Endothelial cell of umbilical vein (primary cell): ENCODE measurements around the gene ZNF423. TPM values are rescaled to one million over a fixed set of nuclear protein-coding genes. Genes with fewer than 3 reads are reported as not detected.

Experiments used
- BruUV-seq: library from RNA; stranded (reverse); fragments of 400-500 nt; replicated peaks from 2 replicates; lab custom pipeline; 2021; lab: Mats Ljungman, UMichigan
- CTCF ChIA-PET: fragments of 300-600, 350-600 bp; sonication (Branson Sonifier 250); formaldehyde crosslinking; loops from one replicate; lab custom pipeline; 2021; ENCODE audit warnings: antibody characterized with exemption, inconsistent platforms; lab: Charles Lee
- POLR2A ChIA-PET: fragments of 300-600, 350-600 bp; sonication (Branson Sonifier 250); formaldehyde crosslinking; loops from one replicate; lab custom pipeline; 2021; ENCODE audit warnings: antibody characterized with exemption, inconsistent platforms; lab: Charles Lee
- DNase-seq: peaks from one replicate; pipeline ENCODE4 v3.0.0-alpha.2; 2011; ENCODE audit warnings: low read depth, low spot score
- FAIRE-seq: peaks from 2 replicates; lab custom pipeline; 2011; peaks lifted over from hg19 to GRCh38; lab: Jason Lieb, UNC
- H2AFZ ChIP-seq: 2 replicates; pipeline ENCODE4 v1.6.0; 2012; ENCODE audit warnings: low read depth, low read length, control low read depth, inconsistent platforms
- H3K27ac ChIP-seq: 2 replicates; pipeline ENCODE4 v1.5.1; 2011; ENCODE audit warnings: low read depth, mild to moderate bottlenecking, control low read depth, low read length, moderate library complexity; ENCODE audit not compliant: insufficient read depth
- H3K27me3 ChIP-seq, 2 experiments: 2 replicates each; pipeline versions ENCODE4 v1.6.0 to v1.6.1; 2011; ENCODE audit warnings: low read length in 2 of 2, mixed read lengths in 1 of 2; ENCODE audit not compliant: control insufficient read depth in 2 of 2, insufficient read depth in 2 of 2
- H3K36me3 ChIP-seq, 2 experiments: 2 replicates in 1 of 2; 3 replicates in 1 of 2; pipeline ENCODE4 v1.5.1; 2011; ENCODE audit warnings: low read length in 2 of 2, mild to moderate bottlenecking in 1 of 2, moderate library complexity in 1 of 2; ENCODE audit not compliant: control insufficient read depth in 2 of 2, insufficient read depth in 2 of 2; ENCODE audit errors: extremely low read depth in 1 of 2
- H3K4me1 ChIP-seq: 3 replicates; pipeline ENCODE4 v1.5.1; 2011; ENCODE audit warnings: mild to moderate bottlenecking, low read length; ENCODE audit not compliant: control insufficient read depth, insufficient read depth; ENCODE audit errors: extremely low read depth
- H3K4me2 ChIP-seq: 2 replicates; pipeline ENCODE4 v1.6.1; 2011; ENCODE audit warnings: low read length, control low read depth, mixed read lengths; ENCODE audit not compliant: insufficient read depth
- H3K4me3 ChIP-seq, 3 experiments: fragments of 200-600 bp in 1 of 3; sonication (generic), shearing (Covaris generic) in 1 of 3; replicated peaks in 1 of 3; 2 replicates each; pipeline ENCODE4 v1.5.1; 2011 to 2016; ENCODE audit warnings: control low read depth in 3 of 3, low read length in 3 of 3, mild to moderate bottlenecking in 2 of 3, inconsistent platforms in 1 of 3, low read depth in 1 of 3, moderate library complexity in 1 of 3; ENCODE audit not compliant: insufficient read depth in 1 of 3
- H3K79me2 ChIP-seq: 2 replicates; pipeline ENCODE4 v1.6.0; 2012; ENCODE audit warnings: low read length, inconsistent platforms; ENCODE audit not compliant: control insufficient read depth, insufficient read depth
- H3K9ac ChIP-seq: replicated peaks from 2 replicates; pipeline ENCODE3; 2011; ENCODE audit warnings: low read length, control low read depth; ENCODE audit not compliant: insufficient read depth; ENCODE audit errors: extremely low read depth
- H3K9me1 ChIP-seq: replicated peaks from 3 replicates; pipeline ENCODE4 v1.6.0; 2011; ENCODE audit warnings: mild to moderate bottlenecking, low read length; ENCODE audit not compliant: control insufficient read depth, insufficient read depth; ENCODE audit errors: extremely low read depth
- H3K9me3 ChIP-seq: replicated peaks from 2 replicates; pipeline ENCODE4 v1.5.1; 2012; ENCODE audit warnings: low read length, inconsistent platforms; ENCODE audit not compliant: control insufficient read depth, insufficient read depth
- H4K20me1 ChIP-seq: replicated peaks from 2 replicates; pipeline ENCODE3; 2011; ENCODE audit warnings: mild to moderate bottlenecking, low read length; ENCODE audit not compliant: control insufficient read depth, insufficient read depth; ENCODE audit errors: extremely low read depth
- CTCF ChIP-seq, 2 donors: IDR thresholded peaks; 1 replicate in 1 of 2; 2 replicates in 1 of 2; pipeline ENCODE4 v1.5.1; 2011; ENCODE audit warnings: low read length in 2 of 2, mild to moderate bottlenecking in 2 of 2, moderate library complexity in 2 of 2, control low read depth in 1 of 2, inconsistent platforms in 1 of 2, low read depth in 1 of 2; ENCODE audit not compliant: insufficient read depth in 1 of 2; ENCODE audit errors: extremely low read depth in 1 of 2
- EZH2 ChIP-seq: IDR thresholded peaks from 2 replicates; pipeline ENCODE4 v1.6.1; 2012; ENCODE audit warnings: borderline replicate concordance, low read depth, mild to moderate bottlenecking, moderate library complexity, low read length, inconsistent platforms; ENCODE audit not compliant: severe bottlenecking
- FOS ChIP-seq: IDR thresholded peaks from 2 replicates; pipeline ENCODE4 v1.6.1; 2011; ENCODE audit warnings: mild to moderate bottlenecking, low read length, moderate library complexity, borderline replicate concordance; ENCODE audit not compliant: insufficient read depth
- GATA2 ChIP-seq: IDR thresholded peaks from 2 replicates; pipeline ENCODE4 v1.7.0; 2011; ENCODE audit warnings: low read depth, mild to moderate bottlenecking, moderate library complexity, mixed read lengths, low read length; ENCODE audit not compliant: insufficient read length, insufficient read depth
- JUN ChIP-seq: IDR thresholded peaks from 2 replicates; pipeline ENCODE4 v1.6.1; 2011; ENCODE audit warnings: borderline replicate concordance, low read depth; ENCODE audit not compliant: insufficient read length, insufficient read depth
- MYC ChIP-seq: IDR thresholded peaks from one replicate; pipeline ENCODE4 v1.6.1; 2011; ENCODE audit warnings: mild to moderate bottlenecking, low read depth, low read length
- POLR2A ChIP-seq: IDR thresholded peaks from 2 replicates; pipeline ENCODE4 v1.6.1; 2012; ENCODE audit warnings: low read depth, mild to moderate bottlenecking, control low read depth, low read length
- POLR2AphosphoS5 ChIP-seq: IDR thresholded peaks from 2 replicates; pipeline ENCODE4 v1.6.1; 2012; ENCODE audit warnings: low read depth, mild to moderate bottlenecking, control low read depth, low read length, moderate library complexity; ENCODE audit not compliant: insufficient read depth
- dilution Hi-C: fragments of 300-500 bp; cut with MboI; formaldehyde crosslinking; loops from one replicate; pipeline ENCODE4 v1.15.0; 2019; ENCODE audit warnings: low sequenced_read_pairs; ENCODE audit not compliant: extremely low pct_ligation_motif_present
- intact Hi-C: fragments of 100-400 bp; cut with micrococcal nuclease; formaldehyde crosslinking; loops from one replicate; pipeline ENCODE4 v1.10.0; 2022
- polyA plus RNA-seq, 4 experiments: library from polyadenylated mRNA; depleted of rRNA in 3 of 4; stranded (reverse) in 3 of 4; unstranded in 1 of 4; fragments of >200 nt; gene quantifications; 2 replicates each; pipeline versions ENCODE4 v1.2.1 to v1.2.3, GENCODE V29; 2011 to 2012; ENCODE audit warnings: missing spikeins in 1 of 4
- total RNA-seq: library from RNA; stranded (reverse); gene quantifications from 2 replicates; pipeline ENCODE4 v1.2.3, GENCODE V29; 2021
- TF ChIP-seq, protein P1 (sequence below): IDR thresholded peaks from 2 replicates; pipeline ENCODE4 v1.6.1; 2011; ENCODE audit not compliant: insufficient read depth, insufficient read length

ZNF423 gene
- total and polyA plus RNA-seq, 2 donors (not counting 3 experiments of a cell fraction or from before 2014, with no cell fraction given): 2.2 to 8.1 TPM

GRCh38 chr16:49630783-49631182 is 225.1 kb downstream of the ZNF423 start:
- no peak overlapping the region for H3K4me2 ChIP-seq
- no peak overlapping the region for H3K9ac ChIP-seq
- H3K27me3 ChIP-seq: no peaks in the 10 kb centered on the region
- H3K36me3 ChIP-seq: no peaks in the 10 kb centered on the region
- FAIRE-seq (no peak), DNase-seq (no peak)
- CTCF ChIA-PET: interaction anchor here (1.2 kb wide), 1 partner anchor 11 kb away, joined by 3 read pairs; no protein-coding TSS in a partner anchor
- intact Hi-C loops (no loop called here), dilution Hi-C loops (no loop called here)
- no peaks in the 10 kb centered on the region for H3K79me2 ChIP-seq
- TF ChIP-seq CTCF (IDR thresholded peaks at IDR 0.05; ENCODE audit: extremely low read depth in 1 of 2, insufficient read depth in 1 of 2, low read depth in 1 of 2, low read length in 2 of 2) (no peak), FOS (no peak), POLR2A (no peak), GATA2 (no peak), POLR2AphosphoS5 (no peak), MYC (no peak), JUN (no peak), EZH2 (no peak)
- TF ChIP-seq, protein P1, sequence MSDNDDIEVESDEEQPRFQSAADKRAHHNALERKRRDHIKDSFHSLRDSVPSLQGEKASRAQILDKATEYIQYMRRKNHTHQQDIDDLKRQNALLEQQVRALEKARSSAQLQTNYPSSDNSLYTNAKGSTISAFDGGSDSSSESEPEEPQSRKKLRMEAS: no peak
- no peaks in the 10 kb centered on the region for H3K9me3 ChIP-seq
- H3K27ac ChIP-seq: no peak overlapping the region
- BruUV-seq: no TSS peak
- no peaks in the 10 kb centered on the region for H3K9me1 ChIP-seq
- H4K20me1 ChIP-seq: no peaks in the 10 kb centered on the region
- H3K4me3 ChIP-seq: no peak overlapping the region
- POLR2A ChIA-PET: no interaction called here
- H2AFZ ChIP-seq: no peak overlapping the region
- no peaks in the 10 kb centered on the region for H3K4me1 ChIP-seq
